Neural progenitor cell (in vitro differentiated cells): Measurements from ENCODE around the gene ACOX3.

Experiments used
- CTCF ChIP-seq: fragments of 200-600 bp; sonication (generic); IDR thresholded peaks from 2 replicates; pipeline ENCODE4 v1.5.1; 2017; ENCODE audit warnings: antibody characterized with exemption, mild to moderate bottlenecking
- EZH2 ChIP-seq: fragments of 200-600 bp; sonication (generic); IDR thresholded peaks from 2 replicates; pipeline ENCODE4 v1.6.1; 2017; ENCODE audit warnings: antibody characterized with exemption, mild to moderate bottlenecking, moderate library complexity

- no peak for TF ChIP-seq CTCF
- no peak for TF ChIP-seq EZH2
Observed at GRCh38 chr4:8380511-8381415, 59.8 kb downstream of the ACOX3 start.
